HL-60/S4 treated with phorbol 12-myristate 13-acetate at 8.2 ng/mL for 4 days and 3 days (cell line): ENCODE measurements around the gene NDUFS4.
"Not testable (repeated sequence)": the region's sequence is repeated elsewhere in the genome, so short reads cannot be mapped to it uniquely, and the experiment has no call there.

Experiments used
- in situ Hi-C: fragments of 300-500 bp; cut with MboI; formaldehyde crosslinking; loops from 2 replicates; pipeline ENCODE4 v1.15.0; 2022; ENCODE audit warnings: low sequenced_read_pairs

Gene NDUFS4

GRCh38 chr5:53649352-53649751, 88.9 kb downstream of the NDUFS4 start:
- in situ Hi-C loops, result no loop called here

GRCh38 chr5:53660573-53660972, 100.1 kb downstream of the NDUFS4 start:
- in situ Hi-C loops, result not testable (repeated sequence)

GRCh38 chr5:53665313-53665712, 104.9 kb downstream of the NDUFS4 start:
- in situ Hi-C loops, result not testable (repeated sequence)

- in situ Hi-C loops, result no loop called here
Observed at GRCh38 chr5:53667621-53668020, 107.2 kb downstream of the NDUFS4 start.

GRCh38 chr5:53671447-53671846, 111.0 kb downstream of the NDUFS4 start:
- in situ Hi-C loops, result no loop called here

GRCh38 chr5:53674121-53674520, 113.7 kb downstream of the NDUFS4 start:
- in situ Hi-C loops, result no loop called here

GRCh38 chr5:53677632-53678031, 117.2 kb downstream of the NDUFS4 start:
- in situ Hi-C loops, result no loop called here

GRCh38 chr5:53678981-53679660, 118.7 kb downstream of the NDUFS4 start:
- in situ Hi-C loops, result no loop called here

- in situ Hi-C loops, result no loop called here
Observed at GRCh38 chr5:53681079-53681478, 120.6 kb downstream of the NDUFS4 start.

- in situ Hi-C loops, result no loop called here
Observed at GRCh38 chr5:53691014-53691413, 130.6 kb downstream of the NDUFS4 start.

- in situ Hi-C loops, result no loop called here
Observed at GRCh38 chr5:53694520-53695022, 134.1 kb downstream of the NDUFS4 start.

GRCh38 chr5:53710405-53710804, 150.0 kb downstream of the NDUFS4 start:
- in situ Hi-C loops, result not testable (repeated sequence)

- in situ Hi-C loops, result no loop called here
Observed at GRCh38 chr5:53712327-53712726, 151.9 kb downstream of the NDUFS4 start.

GRCh38 chr5:53713978-53714666, 153.7 kb downstream of the NDUFS4 start:
- in situ Hi-C loops, result no loop called here

- in situ Hi-C loops, result no loop called here
Observed at GRCh38 chr5:53714667-53715010, 154.2 kb downstream of the NDUFS4 start.

- in situ Hi-C loops, result no loop called here
Observed at GRCh38 chr5:53726121-53726520, 165.7 kb downstream of the NDUFS4 start.

GRCh38 chr5:53730943-53731342, 170.5 kb downstream of the NDUFS4 start:
- in situ Hi-C loops, result no loop called here
